ENCODE data around the gene ATP6AP1.
A peak's percentile ranks its signal among the peaks of the same experiment; 100 is the strongest.

Gene ATP6AP1

DNA sequence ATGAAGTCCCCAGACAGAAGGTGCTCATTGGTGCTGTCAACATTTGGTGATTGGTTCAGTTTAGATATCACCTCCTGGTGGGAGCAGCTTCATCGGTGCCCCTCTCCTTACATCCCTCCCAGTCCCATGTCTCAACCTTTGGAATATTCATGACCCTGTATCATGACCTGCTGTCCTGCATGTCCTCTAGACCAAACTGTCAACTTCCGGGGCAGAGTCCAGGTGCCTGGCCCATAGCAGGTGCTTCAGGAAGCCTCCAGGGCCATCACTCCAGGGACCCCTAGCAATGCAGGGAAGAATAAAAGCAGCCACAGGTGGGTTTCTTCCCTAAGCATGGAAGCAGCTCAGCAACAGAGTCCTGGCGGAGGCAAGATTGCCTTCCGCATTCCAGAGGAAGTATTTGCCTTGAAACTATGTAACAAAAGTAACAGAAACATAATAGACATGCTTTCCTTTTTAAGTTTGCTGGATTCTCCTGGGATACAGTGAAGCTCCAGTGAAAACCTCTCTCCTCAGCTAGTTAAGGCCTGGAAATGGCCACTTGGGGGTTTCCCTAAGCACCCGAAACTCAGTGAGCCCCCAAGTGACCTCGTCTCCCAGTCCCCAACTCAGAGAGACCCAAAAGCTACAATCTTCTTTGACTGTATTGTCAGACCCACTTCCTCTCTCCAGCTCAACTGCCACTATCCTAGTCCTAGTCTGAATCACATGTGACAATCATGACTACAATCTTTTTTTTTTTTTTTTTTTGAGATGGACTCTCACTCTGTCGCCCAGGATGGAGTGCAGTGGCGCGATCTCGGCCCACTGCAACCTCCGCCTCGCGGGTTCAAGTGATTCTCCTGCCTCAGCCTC is 1.3 kb upstream of the ATP6AP1 start:
- DNase-seq (ENCODE audit: insufficient read length) (no peak), FAIRE-seq (no peak)
- TF ChIP-seq POLR2AphosphoS5 (IDR thresholded peaks at IDR 0.05; ENCODE audit: low read depth, low read length) = no peak
- TF ChIP-seq POLR2A (IDR thresholded peaks at IDR 0.05; ENCODE audit: low read depth, low read length) = no peak
- no peak for TF ChIP-seq TAF1 (IDR thresholded peaks at IDR 0.05; ENCODE audit: borderline replicate concordance, low read depth, low read length)

DNA sequence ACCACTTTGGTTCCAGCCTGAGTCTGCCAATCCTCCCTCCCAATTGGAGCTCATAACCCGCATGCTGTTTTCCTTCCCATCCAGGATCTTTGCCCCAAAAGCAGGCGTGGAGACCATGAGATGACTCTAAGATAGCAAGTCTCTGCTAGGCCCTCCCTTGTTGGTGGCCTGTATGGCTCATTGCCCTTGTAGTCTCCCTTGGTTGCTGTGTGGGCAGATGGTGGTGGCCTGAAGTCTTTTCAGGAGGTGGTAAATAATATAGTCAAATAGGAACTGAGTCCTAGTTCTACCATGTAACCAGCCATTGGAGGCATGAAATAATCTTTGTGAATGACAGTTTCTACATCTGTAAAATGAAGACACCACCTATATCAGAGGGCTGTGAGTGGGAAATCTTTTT is 1.2 kb downstream of the ATP6AP1 start:
- DNase-seq (ENCODE audit: insufficient read length) = no peak
- TF ChIP-seq POLR2AphosphoS5 (IDR thresholded peaks at IDR 0.05; ENCODE audit: low read depth, low read length) (no peak), TAF1 (IDR thresholded peaks at IDR 0.05; ENCODE audit: borderline replicate concordance, low read depth, low read length) (no peak), POLR2A (IDR thresholded peaks at IDR 0.05; ENCODE audit: low read depth, low read length) (no peak)
- no peak for FAIRE-seq

DNA sequence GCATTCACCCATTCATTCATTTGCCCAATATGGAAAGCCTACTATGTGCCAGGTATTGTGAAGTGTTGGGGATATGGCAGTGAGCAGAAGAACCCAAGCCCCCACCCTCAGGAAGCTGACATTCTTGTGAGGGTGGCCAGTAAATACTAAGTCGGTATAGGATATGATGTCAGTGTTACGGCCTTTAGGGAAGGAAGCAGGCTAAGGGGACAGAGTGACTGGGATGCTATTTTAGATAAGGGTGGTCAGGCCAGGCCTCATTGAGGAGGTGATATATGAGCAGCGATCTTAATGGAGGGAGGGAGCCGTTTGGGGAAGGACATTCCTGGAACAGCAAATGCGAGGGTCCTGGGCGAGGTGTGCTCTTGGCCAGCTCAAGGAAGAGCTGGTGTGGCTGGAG is 2.0 kb downstream of the ATP6AP1 start:
- no peak for TF ChIP-seq POLR2A (IDR thresholded peaks at IDR 0.05; ENCODE audit: low read depth, low read length)
- no peak for TF ChIP-seq TAF1 (IDR thresholded peaks at IDR 0.05; ENCODE audit: borderline replicate concordance, low read depth, low read length)
- TF ChIP-seq POLR2AphosphoS5 (IDR thresholded peaks at IDR 0.05; ENCODE audit: low read depth, low read length) = no peak
- DNase-seq (ENCODE audit: insufficient read length) (no peak), FAIRE-seq (no peak)

DNA sequence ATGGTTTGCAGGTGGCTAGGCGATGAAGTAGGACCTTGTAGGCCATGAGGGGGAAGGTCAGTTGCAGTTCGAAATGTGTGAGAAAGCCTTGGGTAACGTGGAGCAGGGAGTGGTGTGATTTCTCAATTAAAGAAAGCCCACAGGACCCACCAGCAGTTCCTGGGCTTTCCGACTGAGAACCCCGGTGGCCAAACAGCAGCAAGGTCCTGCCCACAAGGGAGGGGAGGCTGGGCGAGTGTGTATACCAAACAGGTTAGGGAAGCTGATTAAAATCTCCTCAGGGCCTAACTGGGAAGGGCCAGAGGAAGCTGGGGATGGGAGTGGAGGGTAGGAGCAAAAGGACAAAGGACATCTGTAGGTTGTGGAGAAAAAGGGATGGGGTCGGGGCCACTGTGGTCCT is 2.4 kb downstream of the ATP6AP1 start:
- no peak for DNase-seq (ENCODE audit: insufficient read length)
- FAIRE-seq = no peak
- TF ChIP-seq POLR2AphosphoS5 (IDR thresholded peaks at IDR 0.05; ENCODE audit: low read depth, low read length) = no peak
- no peak for TF ChIP-seq POLR2A (IDR thresholded peaks at IDR 0.05; ENCODE audit: low read depth, low read length)
- TF ChIP-seq TAF1 (IDR thresholded peaks at IDR 0.05; ENCODE audit: borderline replicate concordance, low read depth, low read length) = no peak

DNA sequence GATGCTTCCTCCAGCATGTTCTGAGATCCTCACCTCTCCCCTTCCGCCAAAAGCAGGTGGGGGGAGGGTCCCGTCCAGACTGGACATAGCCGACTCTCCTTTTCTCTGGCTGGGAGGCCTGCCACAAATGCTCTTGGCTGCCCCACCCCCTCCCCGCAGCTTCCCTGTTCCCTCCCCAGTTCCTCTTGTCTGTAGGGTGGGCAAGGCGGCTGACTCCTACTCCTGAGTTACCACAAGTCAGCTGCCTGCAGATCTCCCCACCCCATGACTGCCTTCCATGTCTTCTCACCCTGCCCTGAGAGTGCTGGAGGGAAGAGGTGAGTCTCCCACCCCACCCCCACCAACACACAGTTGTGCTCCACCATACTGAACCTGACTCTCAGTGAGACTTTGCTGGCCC is 2.9 kb downstream of the ATP6AP1 start:
- TF ChIP-seq POLR2AphosphoS5 (IDR thresholded peaks at IDR 0.05; ENCODE audit: low read depth, low read length) (no peak), POLR2A (IDR thresholded peaks at IDR 0.05; ENCODE audit: low read depth, low read length) (no peak), TAF1 (IDR thresholded peaks at IDR 0.05; ENCODE audit: borderline replicate concordance, low read depth, low read length) (no peak)
- no peak for FAIRE-seq
- DNase-seq (ENCODE audit: insufficient read length) = no peak

DNA sequence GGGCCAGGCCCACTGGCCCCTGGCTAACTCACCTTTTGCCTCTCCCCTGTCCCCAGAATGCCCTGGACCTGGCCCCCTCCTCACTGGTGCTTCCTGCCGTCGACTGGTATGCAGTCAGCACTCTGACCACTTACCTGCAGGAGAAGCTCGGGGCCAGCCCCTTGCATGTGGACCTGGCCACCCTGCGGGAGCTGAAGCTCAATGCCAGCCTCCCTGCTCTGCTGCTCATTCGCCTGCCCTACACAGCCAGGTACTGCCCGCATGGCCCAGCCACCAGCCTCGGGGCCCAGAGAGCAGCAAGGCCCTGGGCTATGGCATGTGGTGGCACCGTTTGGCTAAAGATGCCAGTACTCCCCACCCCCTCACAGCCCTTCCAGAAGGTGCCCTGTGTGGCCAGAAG is 3.7 kb downstream of the ATP6AP1 start:
- TF ChIP-seq POLR2A (IDR thresholded peaks at IDR 0.05; ENCODE audit: low read depth, low read length) = no peak
- no peak for TF ChIP-seq POLR2AphosphoS5 (IDR thresholded peaks at IDR 0.05; ENCODE audit: low read depth, low read length)
- TF ChIP-seq TAF1 (IDR thresholded peaks at IDR 0.05; ENCODE audit: borderline replicate concordance, low read depth, low read length) = no peak
- FAIRE-seq (no peak), DNase-seq (ENCODE audit: insufficient read length) (no peak)

DNA sequence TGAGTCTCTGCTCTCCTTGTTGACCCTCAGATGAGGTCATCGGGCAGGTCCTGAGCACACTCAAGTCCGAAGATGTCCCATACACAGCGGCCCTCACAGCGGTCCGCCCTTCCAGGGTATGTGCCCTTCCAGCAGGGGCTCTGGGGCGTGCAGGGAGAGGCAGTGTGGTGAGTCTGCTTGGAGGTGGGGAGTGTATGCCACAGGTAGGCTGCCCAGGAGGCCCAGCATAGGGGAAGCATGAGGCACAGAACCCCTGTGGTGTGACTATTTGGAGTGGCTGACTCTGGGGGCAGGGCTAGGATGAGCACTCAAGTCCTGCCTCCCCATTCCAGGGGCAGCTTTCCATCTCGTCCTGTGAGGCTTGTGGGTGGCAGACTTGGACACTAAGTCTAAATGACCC is 5.1 kb downstream of the ATP6AP1 start:
- DNase-seq (ENCODE audit: insufficient read length) (no peak), FAIRE-seq (no peak)
- TF ChIP-seq POLR2A (IDR thresholded peaks at IDR 0.05; ENCODE audit: low read depth, low read length) (no peak), POLR2AphosphoS5 (IDR thresholded peaks at IDR 0.05; ENCODE audit: low read depth, low read length) (no peak), TAF1 (IDR thresholded peaks at IDR 0.05; ENCODE audit: borderline replicate concordance, low read depth, low read length) (no peak)

DNA sequence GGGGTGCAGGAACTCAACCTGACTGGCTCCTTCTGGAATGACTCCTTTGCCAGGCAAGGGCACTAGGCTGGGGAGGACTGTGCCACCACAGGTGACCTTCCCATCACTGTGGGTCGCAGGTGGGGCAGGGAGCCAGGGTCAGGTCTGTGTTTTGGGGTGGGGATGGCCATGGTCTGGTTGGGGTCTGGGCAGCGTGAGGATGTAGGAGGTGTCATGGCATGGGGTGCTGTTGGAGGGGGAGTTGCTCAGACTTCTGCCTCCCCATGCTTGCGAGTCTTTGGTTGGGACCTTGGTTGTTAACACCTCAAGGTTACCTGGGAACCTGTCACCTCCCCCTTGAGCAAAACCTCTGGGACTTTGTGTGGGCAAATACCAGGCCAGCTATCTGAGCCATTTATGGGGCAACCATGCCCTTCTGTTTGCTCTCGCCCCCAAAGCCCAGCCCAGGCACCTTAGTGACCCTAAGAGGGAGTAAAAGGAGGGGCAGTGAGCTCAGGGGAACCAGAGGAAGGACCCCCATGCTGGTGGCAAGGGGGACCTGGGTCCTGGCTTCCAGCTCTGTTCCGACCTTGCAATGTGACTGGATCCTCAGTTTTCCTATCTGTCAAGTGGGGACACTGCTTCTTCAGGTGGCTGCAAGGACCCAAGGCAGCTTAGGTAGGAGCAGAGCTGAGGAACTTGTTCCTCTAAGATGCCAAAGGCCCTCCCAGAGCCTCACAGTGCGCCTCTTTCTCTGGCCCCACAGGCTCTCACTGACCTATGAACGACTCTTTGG is 6.1 kb downstream of the ATP6AP1 start:
- FAIRE-seq = no peak
- DNase-seq (ENCODE audit: insufficient read length) = no peak
- TF ChIP-seq TAF1 (IDR thresholded peaks at IDR 0.05; ENCODE audit: borderline replicate concordance, low read depth, low read length) = no peak
- no peak for TF ChIP-seq POLR2AphosphoS5 (IDR thresholded peaks at IDR 0.05; ENCODE audit: low read depth, low read length)
- TF ChIP-seq POLR2A (IDR thresholded peaks at IDR 0.05; ENCODE audit: low read depth, low read length) = no peak

DNA sequence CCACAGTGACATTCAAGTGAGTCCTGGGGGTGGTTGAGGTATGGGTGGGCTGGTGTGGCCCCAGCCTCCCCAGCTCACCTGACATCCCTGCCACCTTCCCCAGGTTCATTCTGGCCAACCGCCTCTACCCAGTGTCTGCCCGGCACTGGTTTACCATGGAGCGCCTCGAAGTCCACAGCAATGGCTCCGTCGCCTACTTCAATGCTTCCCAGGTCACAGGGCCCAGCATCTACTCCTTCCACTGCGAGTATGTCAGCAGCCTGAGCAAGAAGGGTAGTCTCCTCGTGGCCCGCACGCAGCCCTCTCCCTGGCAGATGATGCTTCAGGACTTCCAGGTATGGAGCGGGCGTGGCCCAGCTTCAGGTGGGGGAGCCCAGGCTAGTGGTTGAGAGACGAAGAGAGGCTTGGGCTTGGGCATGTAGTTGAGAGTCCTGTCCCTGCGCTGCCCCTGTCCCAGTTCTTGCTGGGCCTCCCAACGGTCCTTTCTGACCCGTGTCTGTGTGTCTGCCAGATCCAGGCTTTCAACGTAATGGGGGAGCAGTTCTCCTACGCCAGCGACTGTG is 6.8 kb downstream of the ATP6AP1 start:
- no peak for FAIRE-seq
- DNase-seq (ENCODE audit: insufficient read length) = no peak
- TF ChIP-seq POLR2AphosphoS5 (IDR thresholded peaks at IDR 0.05; ENCODE audit: low read depth, low read length) = no peak
- TF ChIP-seq POLR2A (IDR thresholded peaks at IDR 0.05; ENCODE audit: low read depth, low read length) = no peak
- no peak for TF ChIP-seq TAF1 (IDR thresholded peaks at IDR 0.05; ENCODE audit: borderline replicate concordance, low read depth, low read length)

DNA sequence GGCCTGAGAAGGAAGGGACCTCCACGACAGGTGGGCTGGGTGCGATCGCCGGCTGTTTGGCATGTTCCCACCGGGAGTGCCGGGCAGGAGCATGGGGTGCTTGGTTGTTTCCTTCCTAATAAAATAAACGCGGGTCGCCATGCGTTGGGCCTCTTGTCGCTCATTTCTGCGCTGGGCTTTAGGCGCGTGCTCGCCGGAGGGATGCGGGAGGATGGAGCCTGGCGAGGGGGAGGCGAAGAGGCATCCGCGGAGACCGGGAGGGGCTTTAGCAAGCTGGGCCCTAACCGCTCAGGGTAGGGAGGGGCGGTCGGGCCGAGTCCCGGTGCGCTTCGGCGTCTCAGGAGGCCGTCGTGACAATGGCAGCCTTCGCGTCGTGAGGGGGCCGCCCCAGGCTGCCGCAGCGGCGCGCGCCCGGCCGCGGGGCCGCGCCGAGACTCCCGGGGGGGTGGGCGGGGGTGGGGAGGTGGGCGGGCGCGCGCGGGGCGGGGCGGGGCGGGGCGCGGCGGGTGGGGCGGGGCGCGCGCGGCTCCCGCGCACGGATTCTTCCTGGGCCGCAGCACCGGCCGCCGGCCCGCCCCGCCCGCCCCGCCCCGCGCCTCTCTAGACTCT is 8.0 kb downstream of the ATP6AP1 start:
- DNase-seq (ENCODE audit: insufficient read length) (peak; percentile 85), FAIRE-seq (no peak)
- no peak for TF ChIP-seq POLR2AphosphoS5 (IDR thresholded peaks at IDR 0.05; ENCODE audit: low read depth, low read length)
- TF ChIP-seq TAF1 (IDR thresholded peaks at IDR 0.05; ENCODE audit: borderline replicate concordance, low read depth, low read length) = no peak
- no peak for TF ChIP-seq POLR2A (IDR thresholded peaks at IDR 0.05; ENCODE audit: low read depth, low read length)

Data from GM12892 (cell line).